PC-9 (cell line): ENCODE results near the gene AGAP1. TPM values are rescaled to one million over a fixed set of nuclear protein-coding genes. Genes with fewer than 3 reads are reported as not detected.

Experiments
- BruUV-seq: library from RNA; stranded (reverse); fragments of 400-500 nt; replicated peaks from 2 replicates; lab custom pipeline; 2021; lab: Mats Ljungman, UMichigan
- CTCF ChIA-PET: fragments of 300-600 bp; sonication (Branson Sonifier 250); formaldehyde crosslinking; loops from one replicate; lab custom pipeline; 2022; ENCODE audit warnings: antibody characterized with exemption; lab: Charles Lee
- POLR2A ChIA-PET: fragments of 300-600 bp; sonication (Branson Sonifier 250); formaldehyde crosslinking; loops from one replicate; lab custom pipeline; 2022; ENCODE audit warnings: antibody characterized with exemption; ENCODE audit not compliant: unreplicated experiment; lab: Charles Lee
- DNase-seq, 2 experiments: peaks; one replicate each; pipeline versions ENCODE4 v3.0.0 to v3.0.0-alpha.2; 2015 to 2022; ENCODE audit warnings: mixed read lengths in 1 of 2
- H2AFZ ChIP-seq: fragments of 200-600 bp; sonication (generic); 2 replicates; pipeline ENCODE4 v1.8.1; 2017; ENCODE audit warnings: antibody characterized with exemption
- H3F3A ChIP-seq: fragments of 200-600 bp; sonication (generic); 2 replicates; pipeline ENCODE4 v1.8.1; 2017; ENCODE audit warnings: antibody characterized with exemption, mild to moderate bottlenecking, low read depth; ENCODE audit not compliant: insufficient read depth
- H3K27ac ChIP-seq: fragments of 200-600 bp; sonication (generic); 2 replicates; pipeline ENCODE4 v1.6.1; 2016; ENCODE audit warnings: mixed run types
- H3K27me3 ChIP-seq: fragments of 200-600 bp; sonication (generic); 2 replicates; pipeline ENCODE4 v1.6.1; 2016; ENCODE audit warnings: low read depth, mixed run types; ENCODE audit not compliant: insufficient read depth
- H3K36me3 ChIP-seq: fragments of 200-600 bp; sonication (generic); 2 replicates; pipeline ENCODE4 v1.6.1; 2016; ENCODE audit warnings: low read depth, mixed run types
- H3K4me1 ChIP-seq: fragments of 200-600 bp; sonication (generic); replicated peaks from 2 replicates; pipeline ENCODE4 v1.6.1; 2016; ENCODE audit warnings: mixed run types; ENCODE audit not compliant: insufficient read depth
- H3K4me2 ChIP-seq: fragments of 200-600 bp; sonication (generic); 2 replicates; pipeline ENCODE4 v1.6.1; 2017; ENCODE audit warnings: mixed run types
- H3K4me3 ChIP-seq: fragments of 200-600 bp; sonication (generic); 2 replicates; pipeline ENCODE4 v1.6.1; 2016; ENCODE audit warnings: mixed run types
- H3K79me2 ChIP-seq: fragments of 200-600 bp; sonication (generic); 2 replicates; pipeline ENCODE4 v1.6.1; 2017; ENCODE audit warnings: low read depth, mixed run types
- H3K9me2 ChIP-seq: fragments of 200-600 bp; sonication (generic); 2 replicates; pipeline ENCODE4 v1.8.1; 2017; ENCODE audit warnings: mild to moderate bottlenecking; ENCODE audit not compliant: insufficient read depth
- H3K9me3 ChIP-seq: fragments of 200-600 bp; sonication (generic); 2 replicates; pipeline ENCODE4 v1.8.1; 2016; ENCODE audit warnings: low read depth; ENCODE audit not compliant: insufficient read depth
- H4K20me1 ChIP-seq: fragments of 200-600 bp; sonication (generic); 2 replicates; pipeline ENCODE4 v1.8.1; 2017; ENCODE audit not compliant: insufficient read depth
- CTCF ChIP-seq: fragments of 200-600 bp; sonication (generic); conservative IDR thresholded peaks from 2 replicates; pipeline ENCODE4 v1.6.1; 2017; ENCODE audit warnings: mixed run types, antibody characterized with exemption, mild to moderate bottlenecking, moderate library complexity
- EZH2 ChIP-seq: fragments of 200-600 bp; sonication (generic); IDR thresholded peaks from 2 replicates; pipeline ENCODE4 v1.8.0; 2017; ENCODE audit warnings: antibody characterized with exemption, low read depth
- intact Hi-C: fragments of 100-400 bp; cut with micrococcal nuclease; formaldehyde crosslinking; loops from one replicate; pipeline ENCODE4 v1.10.0; 2022; ENCODE audit not compliant: unreplicated experiment
- total RNA-seq: library from RNA; stranded (reverse); gene quantifications from 2 replicates; pipeline ENCODE4 v1.2.3, GENCODE V29; 2021

AGAP1 gene
- total RNA-seq, 1 experiment from 2014 or later = 91.4 TPM

DNA sequence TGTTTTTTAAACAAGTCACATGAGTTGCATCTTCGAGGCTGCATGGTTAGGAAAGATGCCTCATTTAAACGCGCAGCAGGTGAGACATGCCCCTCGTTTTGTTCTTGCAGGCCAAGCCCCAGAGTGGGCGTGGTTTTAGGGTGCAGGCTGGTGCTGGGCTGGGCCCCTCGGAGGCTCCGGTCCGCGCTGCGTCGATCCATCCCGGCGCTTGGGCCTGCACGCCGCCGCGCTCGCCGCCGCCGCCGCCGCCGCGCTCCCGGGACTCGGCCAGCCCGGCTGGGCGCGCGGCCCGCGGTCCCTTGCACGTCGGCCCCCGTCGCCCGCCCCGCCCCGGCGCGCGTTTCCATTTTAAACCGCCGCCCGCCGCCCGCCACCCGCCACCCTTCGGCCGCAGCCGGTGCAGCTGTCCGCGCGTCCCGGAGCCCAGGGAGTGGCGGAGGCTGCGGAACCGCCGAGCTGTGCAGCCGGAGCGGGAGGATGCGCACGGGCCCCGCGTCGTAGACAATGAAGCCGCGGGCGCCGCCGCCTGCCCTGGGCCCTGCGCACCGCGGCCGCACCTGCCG is 175.5 kb downstream of the AGAP1 start:
- intact Hi-C loops = loop anchor here (1.0 kb wide), 1 partner anchor 40 kb away; no protein-coding TSS in a partner anchor
- Histone ChIP-seq H3K27ac (no peak overlapping the region), H3K9me3 (no peaks in the 10 kb centered on the region), H3K36me3 (no peaks in the 10 kb centered on the region), H3K9me2 (no peaks in the 10 kb centered on the region), H2AFZ (no peak overlapping the region), H3K4me1 (peaks cover 54% of the 10 kb centered on the region), H3K79me2 (peaks cover 87% of the 10 kb centered on the region), H3K4me2 (peak overlapping the region; percentile 55), H3K27me3 (no peaks in the 10 kb centered on the region), H3F3A (peaks cover 37% of the 10 kb centered on the region; the same call in 1 of the 2 replicates), H4K20me1 (peaks cover 64% of the 10 kb centered on the region), H3K4me3 (peak overlapping the region; percentile 41; the same call in 1 of the 2 replicates)
- ChIA-PET CTCF (interaction anchor here (1.1 kb wide), 1 partner anchor 77 kb away, joined by 3 read pairs; no protein-coding TSS in a partner anchor), POLR2A (no interaction called here)
- DNase-seq = peak; percentile 79 to 94
- TF ChIP-seq EZH2 = no peak
- no peak for TF ChIP-seq CTCF
- BruUV-seq = no TSS peak

DNA sequence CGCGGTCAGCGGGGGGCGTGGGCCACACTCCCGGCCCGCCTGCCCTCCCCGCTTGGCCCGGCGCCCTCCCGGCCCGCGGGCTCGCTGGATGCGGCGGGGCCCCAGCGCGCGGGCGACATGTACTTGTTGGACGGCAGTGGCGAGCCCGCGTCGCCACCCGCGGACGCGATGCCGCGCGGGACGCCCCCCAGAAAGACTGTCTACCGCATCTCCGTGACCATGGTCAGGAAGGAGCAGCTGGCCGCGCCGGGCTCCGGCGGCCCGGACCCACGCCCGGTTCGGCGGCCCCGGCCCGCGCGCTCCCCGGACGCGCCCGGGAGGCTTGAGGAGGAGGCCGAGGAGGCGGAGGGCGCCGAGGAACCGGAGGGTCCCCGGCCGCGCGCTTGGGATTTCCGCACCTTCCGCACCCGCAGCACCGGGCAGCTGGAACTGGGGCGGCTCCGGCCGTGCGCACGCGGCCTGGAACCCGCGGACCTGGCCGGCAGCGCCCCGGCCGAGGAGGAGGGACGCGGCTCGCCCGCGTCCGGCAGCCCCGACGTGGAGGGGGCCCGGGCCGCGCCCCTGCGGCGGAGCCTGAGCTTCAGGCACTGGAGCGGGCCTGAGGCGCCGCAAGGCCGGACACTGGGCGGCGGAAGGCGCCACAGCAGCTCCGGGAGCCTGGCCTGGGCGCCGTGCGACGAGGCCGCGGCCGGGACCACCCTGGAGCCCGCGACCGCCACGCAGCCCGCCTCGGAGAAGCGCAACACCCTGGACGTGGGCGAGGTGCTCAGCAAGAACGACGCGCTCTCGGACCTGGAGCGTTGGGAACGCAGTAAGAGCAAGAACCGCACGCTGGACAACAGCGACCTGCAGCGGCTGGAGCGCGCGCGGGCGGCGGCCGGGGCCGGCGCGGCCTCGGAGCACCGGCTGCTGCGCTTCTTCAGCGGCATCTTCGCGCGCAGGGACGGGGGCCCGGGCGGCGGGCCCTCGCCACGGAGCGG is 176.4 kb downstream of the AGAP1 start:
- peaks cover 86% of the 10 kb centered on the region for H3K79me2 ChIP-seq
- H2AFZ ChIP-seq = no peak overlapping the region; the same call in 1 of the 2 replicates
- no peaks in the 10 kb centered on the region for H3K9me2 ChIP-seq
- H3K36me3 ChIP-seq = no peaks in the 10 kb centered on the region
- H3K27me3 ChIP-seq = no peaks in the 10 kb centered on the region
- no peak overlapping the region; the same call in 1 of the 2 replicates for H3K27ac ChIP-seq
- BruUV-seq = no TSS peak
- H4K20me1 ChIP-seq = peaks cover 63% of the 10 kb centered on the region
- peak; percentile 58 to 74 for DNase-seq
- TF ChIP-seq CTCF (no peak; the same call in 1 of the 2 replicates), EZH2 (no peak)
- ChIA-PET POLR2A (no interaction called here), CTCF (interaction anchor here (0.8 to 0.9 kb wide), 2 partner anchors 39 to 75 kb away, joined by 3 to 4 read pairs; no protein-coding TSS in a partner anchor)
- H3F3A ChIP-seq = peaks cover 39% of the 10 kb centered on the region; the same call in 1 of the 2 replicates
- peaks cover 62% of the 10 kb centered on the region for H3K4me1 ChIP-seq
- H3K9me3 ChIP-seq = no peaks in the 10 kb centered on the region
- peak overlapping the region; percentile 88 for H3K4me2 ChIP-seq
- intact Hi-C loops = loop anchor here (1.0 to 10.0 kb wide), 5 partner anchors 39 to 165 kb away; no protein-coding TSS in a partner anchor
- H3K4me3 ChIP-seq = peak overlapping the region; percentile 69
